Putamen (tissue), 1 donor: ENCODE measurements around the gene PDZD2.
"Not testable (repeated sequence)": the region's sequence is repeated elsewhere in the genome, so short reads cannot be mapped to it uniquely, and the experiment has no call there.

Experiments used
- DNase-seq: peaks from one replicate; pipeline ENCODE4 v3.0.0-alpha.2; 2016; ENCODE audit warnings: low spot score

PDZD2 gene

DNA sequence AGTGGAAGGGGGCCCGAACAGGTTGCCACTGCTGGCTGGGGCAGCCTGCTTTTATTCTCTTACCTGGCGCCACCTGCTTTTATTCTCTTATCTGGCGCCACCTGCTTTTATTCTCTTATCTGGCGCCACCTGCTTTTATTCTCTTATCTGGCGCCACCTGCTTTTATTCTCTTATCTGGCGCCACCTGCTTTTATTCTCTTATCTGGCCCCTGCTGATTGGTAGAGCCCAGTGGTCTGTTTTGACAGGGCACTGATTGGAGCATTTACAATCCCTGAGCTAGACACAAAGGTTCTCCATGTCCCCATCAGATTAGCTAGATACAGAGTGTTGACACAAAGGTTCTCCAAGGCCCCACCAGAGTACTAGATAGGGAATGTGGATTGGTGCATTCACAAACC lies 52.5 kb downstream of the PDZD2 start:
- DNase-seq, result not testable (repeated sequence)

DNA sequence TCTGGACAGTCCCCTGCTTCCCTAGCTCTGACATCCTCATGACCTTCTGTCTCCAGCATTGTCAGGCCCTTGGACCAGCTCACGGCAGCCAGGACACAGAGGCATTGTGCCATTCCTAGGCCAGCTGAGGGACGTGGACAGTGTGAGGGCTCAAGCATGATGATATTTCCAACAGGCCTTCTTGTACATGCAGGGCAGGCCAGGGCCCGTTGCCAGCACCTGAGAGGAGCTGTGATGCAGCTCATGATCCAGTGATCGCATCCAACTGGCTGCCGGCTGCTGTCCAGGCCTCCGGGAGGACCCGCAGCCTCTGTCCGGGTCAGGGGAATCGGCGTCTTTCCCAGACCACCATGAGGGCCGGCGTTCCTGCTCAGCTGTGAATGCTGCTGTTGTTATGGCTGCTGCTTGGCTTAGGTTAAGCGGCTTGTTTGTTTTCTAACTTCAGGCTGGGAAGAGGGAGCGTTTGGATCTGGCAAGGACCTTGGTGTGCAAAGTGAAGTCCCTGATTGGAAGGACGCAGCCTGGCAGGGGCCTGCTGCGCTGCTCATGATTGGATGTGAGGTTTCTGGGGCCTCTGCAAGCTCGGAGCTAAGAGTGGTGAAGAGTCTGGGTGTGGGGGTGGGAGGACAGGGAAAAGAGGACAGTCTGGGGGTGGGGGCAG lies 53.8 kb downstream of the PDZD2 start:
- DNase-seq, result peak; percentile 30

DNA sequence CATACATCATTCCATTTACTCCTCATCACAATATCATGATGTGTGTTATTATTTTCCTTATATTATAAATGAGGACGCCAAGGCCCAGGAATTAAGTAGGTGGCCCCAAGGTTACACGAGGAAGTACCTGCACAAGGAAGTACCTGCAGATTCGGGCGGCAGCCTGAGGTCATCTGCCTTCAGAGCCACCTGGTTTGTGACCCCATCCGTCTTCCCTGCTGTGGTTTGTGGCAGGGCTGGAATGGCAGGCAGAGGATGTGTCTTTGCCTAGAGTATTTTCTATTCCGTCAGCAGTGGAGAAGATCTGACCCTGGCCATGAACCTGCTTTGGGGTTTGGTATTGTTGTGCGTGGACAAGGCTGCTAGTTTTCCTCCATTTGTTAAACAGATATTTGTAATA lies 59.7 kb downstream of the PDZD2 start:
- DNase-seq, result no peak

DNA sequence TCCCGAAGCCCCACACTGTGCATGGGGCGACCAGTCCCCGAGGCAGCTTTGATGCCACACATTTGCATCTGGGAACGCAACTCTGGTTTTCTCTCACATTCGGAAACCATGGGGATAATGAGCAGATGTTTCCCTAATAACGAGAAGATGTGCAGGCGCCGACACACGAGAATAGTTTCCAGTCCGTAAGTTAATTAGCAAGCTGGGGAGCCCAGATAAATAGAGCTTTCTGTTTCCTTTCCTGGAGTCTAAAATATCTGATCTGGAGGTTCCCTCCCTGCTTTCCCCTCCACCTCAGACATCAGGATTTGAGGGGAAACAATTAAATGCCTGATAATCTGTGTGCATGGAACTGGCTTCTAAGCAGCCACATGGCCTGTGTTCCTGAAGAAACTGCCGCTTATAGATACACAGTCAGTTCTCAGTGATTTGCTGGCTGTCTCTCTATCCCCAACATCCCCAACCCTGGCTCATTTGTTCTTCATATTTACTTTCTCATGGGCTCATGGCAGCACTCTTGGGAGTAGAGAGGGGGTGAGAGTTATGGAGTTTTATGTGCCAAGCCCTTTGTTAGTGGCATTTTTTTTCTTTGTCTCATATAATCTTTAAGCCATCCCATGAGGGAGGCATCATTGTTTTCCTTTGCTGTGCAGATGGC lies 62.8 kb downstream of the PDZD2 start:
- DNase-seq, result no peak

DNA sequence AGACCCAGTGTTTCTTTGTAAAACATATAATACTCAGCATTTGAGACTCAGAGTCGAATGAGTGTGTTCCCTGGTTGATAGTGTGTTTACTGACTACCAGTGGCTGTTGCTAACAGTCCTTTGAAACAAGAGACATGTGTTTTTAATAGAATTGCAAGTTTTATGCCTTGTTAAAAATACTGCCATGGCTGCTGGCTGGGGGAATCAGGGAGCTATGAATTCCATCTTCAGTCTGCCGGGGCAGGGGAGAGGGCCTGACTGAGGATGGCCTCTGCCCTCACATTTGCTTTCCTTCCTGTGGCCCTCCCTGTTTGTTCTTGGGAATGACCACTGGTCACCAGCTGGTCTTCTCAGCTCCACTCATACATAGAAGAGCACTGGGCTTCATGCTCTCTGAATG lies 63.8 kb downstream of the PDZD2 start:
- no peak for DNase-seq

DNA sequence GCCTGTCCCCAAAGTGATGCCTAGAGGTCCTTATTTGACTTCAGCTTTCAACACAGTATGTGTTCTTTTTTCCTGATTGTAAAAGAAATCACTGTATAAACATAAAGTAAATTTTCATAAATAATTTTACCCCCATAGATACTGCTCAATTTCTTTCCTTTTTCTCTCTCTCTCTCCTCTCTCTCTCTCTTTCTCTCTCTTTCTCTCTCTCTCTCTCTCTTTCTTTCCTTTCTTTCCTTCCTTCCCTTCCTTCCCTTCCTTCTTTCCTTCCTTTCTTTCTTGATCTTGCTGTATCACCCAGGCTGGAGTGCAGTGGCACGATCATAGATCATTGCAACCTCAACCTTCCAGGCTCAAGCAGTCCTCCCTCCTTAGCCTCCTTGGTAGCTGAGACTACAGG lies 64.8 kb downstream of the PDZD2 start:
- no peak for DNase-seq

DNA sequence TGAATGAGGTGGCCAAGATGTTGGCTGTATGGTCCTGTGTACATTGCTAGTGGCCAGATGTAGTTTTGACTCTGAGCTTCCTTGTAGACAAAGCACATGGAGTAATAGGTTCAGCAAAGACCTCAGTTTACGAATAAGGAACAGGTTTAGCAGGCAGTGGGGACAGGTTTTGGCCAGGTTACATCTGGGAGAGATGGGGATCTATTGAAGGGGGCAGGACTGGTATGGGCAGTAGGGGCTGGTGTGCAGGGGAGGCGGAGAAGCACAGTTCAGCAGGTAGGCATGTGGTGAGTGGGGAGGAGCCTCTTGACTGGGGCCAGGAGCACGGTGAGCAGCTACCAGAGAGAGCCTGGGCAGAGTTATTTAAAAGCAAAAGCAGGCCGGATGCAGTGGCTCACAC lies 67.3 kb downstream of the PDZD2 start:
- DNase-seq, result no peak

DNA sequence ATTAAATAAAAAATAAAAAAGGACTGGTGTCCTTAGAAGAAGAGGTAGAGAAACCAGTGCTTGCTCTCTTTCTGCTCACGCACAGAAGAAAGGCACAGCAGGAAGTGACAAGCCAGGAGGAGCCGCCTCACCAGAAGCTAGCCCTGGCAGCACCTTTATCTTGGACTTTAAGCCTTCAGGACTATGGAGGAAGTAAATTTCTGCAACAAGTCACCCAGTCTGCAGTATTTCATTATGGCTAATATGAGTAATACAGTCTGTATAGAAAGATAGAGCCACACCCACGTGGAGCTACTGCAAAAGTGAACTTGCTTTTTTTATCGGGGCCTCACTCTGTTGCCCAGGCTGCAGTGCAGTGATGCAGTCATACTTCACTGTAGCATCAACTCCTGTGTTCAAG lies 68.4 kb downstream of the PDZD2 start:
- DNase-seq, result no peak

DNA sequence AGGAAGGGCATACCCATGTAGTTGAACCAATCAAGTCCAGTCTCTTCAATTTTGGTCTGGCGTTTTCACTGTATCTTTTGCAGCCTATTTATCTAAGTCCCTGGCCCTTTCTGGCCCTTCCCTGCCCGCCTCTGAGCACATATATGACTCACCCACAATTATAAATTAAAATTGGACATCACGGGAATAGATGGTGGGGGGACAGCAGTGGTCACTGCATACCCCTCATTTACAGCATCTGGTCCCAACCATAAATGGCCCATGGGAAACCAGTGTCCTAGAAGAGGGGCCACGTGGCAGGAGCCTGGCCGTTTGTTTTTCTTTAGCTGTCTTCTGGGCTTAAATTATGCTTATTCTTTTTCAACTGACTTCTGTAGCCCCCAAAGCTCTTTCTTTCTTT lies 69.2 kb downstream of the PDZD2 start:
- DNase-seq, result no peak

DNA sequence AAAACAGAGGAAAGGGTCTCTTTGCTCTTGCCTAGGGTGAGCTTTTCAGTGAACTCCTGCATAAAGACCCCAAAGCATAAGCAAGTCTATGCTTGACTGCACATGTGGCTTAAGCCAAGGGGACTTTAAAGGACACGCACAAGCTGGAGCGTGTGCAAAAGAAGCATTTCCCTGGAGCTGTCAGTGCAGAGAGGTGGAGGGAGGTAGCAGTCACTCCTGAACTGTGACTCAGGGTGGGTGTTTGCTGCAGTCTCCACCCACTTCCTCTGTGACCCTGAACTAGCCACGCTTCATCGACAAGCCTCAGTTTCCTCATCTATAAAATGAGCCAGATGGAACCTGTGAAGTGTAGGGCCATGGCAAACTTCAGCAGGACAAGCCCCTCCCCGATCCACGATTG lies 72.4 kb downstream of the PDZD2 start:
- no peak for DNase-seq

DNA sequence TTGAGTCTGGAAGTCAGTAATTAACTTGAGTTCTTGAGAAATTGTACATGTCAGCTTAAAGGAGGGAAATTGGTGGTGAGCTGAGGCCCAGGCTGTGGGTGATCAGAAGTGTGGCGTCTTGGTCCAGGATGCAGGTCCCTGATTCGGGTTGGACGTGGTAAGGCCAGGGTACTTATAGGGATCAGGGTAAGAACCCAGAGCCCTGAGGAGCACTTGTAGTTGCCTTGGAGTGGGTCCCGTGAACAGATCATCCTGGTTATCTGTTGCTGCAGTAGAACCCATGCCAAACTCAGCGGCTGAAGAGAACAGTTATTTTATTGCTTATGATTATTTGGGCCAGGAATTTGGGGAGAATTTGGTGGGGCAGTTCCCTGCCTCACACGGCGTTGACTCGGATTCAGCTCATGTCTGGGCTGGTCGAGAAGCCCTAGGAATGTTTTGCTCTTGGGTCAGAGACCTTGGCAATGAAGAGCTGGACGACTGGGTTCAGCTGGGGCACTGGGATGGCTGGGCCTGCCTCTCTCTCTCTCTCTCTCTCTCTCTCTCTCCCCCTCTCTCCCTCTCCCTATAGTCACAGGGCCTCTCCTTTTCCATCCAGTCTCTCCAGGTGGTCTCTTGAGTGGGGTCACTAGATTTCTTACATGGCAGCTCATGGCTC lies 73.1 kb downstream of the PDZD2 start:
- DNase-seq, result no peak

DNA sequence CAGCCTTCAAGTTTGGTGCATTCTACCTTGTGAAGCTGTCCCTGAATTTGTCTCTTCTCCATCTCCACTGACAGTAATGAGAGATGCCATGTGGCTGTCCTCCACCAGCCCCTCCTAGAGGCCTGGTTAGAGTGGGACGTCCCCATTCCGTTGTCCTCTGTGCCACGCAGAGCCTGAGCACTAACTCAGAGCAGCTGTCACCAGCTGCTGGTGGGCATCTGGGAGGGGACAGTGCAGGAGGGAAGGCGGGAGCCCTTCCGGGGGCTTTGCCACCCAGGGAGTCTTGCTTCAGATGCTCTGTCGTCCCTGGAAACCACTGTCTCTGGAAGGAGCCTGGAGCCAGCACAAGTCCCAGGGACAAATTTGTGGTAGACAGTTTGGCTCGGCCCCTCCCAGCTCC lies 78.6 kb downstream of the PDZD2 start:
- no peak for DNase-seq

DNA sequence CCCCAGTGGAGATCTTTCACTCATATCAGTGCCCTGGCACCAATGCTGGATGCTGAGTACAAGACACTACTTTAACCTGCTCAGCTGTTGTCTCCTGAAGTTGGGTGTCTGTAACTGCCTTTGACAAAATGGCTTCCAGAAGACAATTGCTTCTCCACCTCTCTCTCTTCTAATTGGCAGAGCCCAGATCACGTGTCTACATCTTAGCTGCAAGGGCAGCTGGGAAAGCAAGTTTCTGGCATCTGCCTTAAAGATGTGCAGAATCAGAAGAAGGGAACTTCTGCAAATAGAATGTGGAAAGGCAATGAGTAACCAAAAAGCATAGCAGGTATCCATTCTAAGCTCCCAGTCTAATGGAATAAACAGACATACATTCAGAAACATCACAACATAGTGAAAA lies 81.1 kb downstream of the PDZD2 start:
- DNase-seq, result no peak

DNA sequence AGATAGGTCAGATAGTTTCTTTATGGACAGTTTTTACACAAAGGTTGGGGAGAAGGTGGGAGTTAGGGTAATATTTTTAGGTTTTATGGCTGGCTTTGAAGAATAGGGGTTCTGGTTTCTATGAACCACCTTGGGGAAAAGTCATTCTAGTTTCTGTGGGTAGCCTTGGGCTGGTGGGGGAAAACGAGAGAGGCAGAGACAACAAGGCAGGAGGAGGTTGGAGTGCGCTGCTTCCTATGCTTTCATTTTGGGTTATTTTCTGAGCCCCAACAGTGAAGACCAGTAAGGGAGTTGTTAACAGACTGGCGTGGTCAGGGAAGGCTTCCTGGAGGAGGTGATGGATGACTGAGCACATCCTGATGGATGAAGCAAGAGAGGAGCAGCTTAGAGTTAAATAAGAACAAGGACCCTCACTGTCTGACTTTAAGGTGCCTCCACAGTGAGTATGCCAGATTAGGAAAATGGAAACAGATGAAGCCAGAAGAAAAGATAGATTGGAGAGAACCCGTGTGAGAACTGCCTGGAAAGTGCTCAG lies 81.9 kb downstream of the PDZD2 start:
- DNase-seq, result no peak

DNA sequence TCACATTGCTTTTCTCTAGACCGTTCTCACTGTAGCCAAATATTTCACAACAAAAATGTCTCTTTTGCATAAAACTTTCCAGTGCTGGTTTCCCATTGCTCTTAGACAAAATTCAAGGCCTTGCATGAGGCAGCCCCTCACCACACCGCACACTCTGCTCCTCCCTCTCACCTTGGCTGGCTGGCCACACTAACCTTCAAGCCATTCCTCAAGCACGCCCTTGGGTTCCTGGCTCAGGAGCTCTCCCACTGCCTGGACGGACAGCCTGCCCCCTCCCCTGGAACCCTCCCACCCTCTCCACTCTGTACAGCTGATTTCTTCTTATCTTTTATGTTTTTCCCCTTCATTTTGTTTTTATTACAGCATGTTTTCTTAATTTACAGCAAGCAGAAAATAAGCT lies 83.2 kb downstream of the PDZD2 start:
- DNase-seq, result no peak

DNA sequence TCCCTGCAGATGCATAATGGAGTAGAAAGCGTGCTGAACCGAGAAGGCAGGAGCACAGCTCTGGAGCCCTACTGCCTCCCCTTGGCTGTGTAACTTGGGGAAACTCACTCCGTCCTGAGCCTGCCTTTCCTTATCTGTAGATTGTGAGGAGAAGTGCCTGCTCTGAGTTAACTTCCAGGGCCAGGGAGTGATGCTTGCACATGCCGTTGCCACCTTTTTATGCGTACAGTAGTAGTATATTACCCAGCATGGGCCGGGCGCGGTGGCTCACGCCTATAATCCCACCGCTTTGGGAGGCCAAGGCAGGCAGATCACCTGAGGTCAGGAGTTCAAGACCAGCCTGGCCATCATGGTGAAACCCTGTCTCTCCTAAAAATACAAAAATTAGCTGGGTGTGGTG lies 87.1 kb downstream of the PDZD2 start:
- DNase-seq, result no peak

DNA sequence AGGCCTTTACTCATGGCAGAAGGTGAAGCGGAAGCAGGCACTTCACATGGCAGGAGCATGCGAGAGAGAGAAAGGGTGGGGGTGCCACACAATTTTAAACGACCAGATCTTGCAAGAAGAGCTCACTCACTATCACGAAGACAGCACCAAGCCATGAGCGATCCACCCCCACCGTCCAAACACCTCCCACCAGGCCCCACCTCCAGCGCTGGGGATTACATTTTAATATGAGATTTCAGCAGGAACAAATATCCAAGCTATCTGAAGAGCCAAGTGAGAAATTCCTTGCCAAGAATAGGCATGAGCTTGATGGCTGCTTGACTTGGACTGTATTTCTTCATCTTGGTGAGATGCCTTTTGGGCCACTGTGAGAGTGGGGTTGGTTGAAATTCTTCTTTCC lies 88.0 kb downstream of the PDZD2 start:
- DNase-seq, result peak; percentile 68

DNA sequence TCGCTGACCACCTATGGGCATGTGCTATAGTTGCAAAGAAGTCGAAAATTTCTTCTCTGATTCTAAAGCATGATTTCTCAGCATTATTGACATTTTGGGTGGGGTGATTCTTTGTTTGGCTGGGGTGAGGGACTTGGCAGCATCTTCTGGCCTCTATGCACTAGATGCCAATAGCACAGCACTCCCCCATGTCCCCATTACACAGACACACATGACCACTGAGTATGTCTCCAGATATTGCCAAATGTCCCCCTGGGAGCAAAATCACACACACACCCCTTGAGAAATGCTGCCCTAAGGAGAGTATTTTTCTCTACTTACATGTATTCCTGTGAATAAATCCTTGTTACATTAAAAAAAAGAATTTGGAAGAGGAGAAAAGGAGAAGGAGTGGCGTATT lies 89.1 kb downstream of the PDZD2 start:
- no peak for DNase-seq

DNA sequence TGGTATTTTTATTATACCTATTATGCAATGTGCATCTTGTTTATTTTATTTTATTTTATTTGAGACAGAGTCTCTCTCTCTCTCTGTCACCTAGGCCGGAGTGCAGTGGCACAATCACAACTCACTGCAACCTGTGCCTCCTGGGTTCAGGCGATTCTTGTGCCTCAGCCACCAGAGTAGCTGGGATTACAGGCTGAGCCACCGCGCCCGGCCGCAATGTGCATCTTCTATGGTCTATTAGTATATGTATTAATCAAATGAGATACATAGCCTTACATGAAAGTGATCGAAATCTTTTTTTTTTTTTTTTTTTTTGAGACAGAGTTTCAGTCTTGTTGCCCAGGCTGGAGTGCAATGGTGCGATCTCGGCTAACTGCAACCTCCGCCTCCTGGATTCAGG lies 89.9 kb downstream of the PDZD2 start:
- DNase-seq, result not testable (repeated sequence)

DNA sequence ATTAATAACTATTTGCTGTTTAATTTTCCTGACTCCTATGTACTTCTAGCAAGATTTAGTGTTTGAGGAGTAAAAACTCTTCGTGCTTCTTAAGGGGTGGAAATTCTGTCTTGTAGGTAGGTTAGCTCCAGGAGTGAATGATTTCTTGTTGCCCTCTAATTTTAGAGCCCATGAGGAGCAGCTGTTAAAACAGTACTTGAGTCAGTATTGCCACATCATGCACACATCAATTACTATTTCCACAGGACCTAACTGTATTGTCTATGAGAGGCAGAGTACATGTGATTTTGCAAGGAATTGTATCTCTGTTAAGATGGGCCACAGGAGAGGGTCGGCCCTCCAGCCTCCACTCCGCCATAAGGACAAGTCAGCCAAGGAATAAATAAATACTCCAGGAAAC lies 91.2 kb downstream of the PDZD2 start:
- DNase-seq, result no peak

DNA sequence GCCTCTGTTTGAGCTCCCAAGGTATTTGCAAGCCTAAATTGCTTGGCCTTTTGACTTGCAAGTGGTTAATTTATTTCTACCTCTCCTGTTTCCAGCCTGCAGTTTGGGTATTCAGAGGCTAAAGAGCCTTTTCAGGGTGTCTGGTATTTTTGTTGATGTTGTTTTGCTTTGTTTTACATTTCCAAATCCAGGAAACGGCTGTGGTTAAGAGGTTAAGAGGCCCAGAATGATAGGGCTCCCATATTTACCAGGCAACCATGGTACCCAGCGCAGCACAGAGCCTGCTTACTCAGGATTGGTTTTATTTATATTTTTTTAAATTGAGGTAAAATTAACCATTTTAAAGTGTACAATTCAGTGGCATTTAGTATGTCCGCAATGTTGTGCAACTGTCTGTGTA lies 92.1 kb downstream of the PDZD2 start:
- no peak for DNase-seq

DNA sequence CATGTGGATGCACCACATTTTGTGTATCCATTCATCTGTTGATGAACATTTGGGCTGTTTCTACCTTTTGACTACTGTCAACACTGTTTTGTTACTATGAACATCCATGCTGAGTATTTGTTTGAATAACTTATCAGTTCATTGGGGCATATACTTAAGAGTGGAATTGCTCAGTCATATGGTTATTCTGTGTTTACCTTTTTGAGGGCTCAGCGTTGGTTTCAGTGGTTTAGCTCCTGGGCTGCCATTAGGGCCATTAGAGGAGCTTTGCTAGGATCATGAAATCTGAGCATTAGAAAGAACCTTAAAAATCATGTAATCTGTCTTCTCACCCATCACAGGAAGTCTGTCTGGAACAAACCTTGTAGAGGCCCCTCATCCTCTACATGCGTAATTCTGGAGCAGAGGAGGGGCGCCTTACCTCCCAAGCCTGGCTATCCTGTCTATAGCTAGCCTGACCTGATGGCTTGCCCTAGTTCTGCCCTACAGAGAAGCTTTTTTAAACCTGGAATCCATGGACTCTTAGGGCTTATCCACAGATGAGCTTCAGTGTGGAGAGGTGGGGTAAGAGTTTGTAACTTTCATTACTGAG lies 92.9 kb downstream of the PDZD2 start:
- no peak for DNase-seq

DNA sequence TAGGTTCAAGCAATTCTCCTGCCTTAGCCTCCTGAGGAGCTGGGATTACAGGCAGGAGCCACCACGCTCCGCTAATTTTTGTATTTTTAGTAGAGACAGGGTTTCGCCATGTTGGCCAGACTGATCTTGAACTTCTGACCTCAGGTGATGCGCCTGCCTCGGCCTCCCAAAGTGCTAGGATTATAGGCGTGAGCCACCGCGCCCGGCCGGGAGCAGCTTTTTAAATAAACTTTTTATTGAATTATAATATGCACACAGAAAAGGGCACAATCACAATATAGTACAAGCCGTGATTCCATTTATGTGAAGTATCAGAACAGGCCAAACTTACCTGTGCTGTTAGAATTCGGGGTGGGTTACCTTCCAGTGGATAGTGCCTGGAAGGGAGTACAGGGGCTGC lies 93.9 kb downstream of the PDZD2 start:
- DNase-seq, result not testable (repeated sequence)
